DND-41 (cell line): ENCODE measurements around the gene VWA2.

Experiments
- ATAC-seq: fragments of 200-7000 bp; cut with Tn5 transposase; 3 replicates; pipeline ENCODE4 v1.9.1; 2021; ENCODE audit warnings: low read depth; ENCODE audit not compliant: insufficient read depth
- DNase-seq: peaks from one replicate; pipeline ENCODE4 v3.0.0-alpha.2; 2020
- H2AFZ ChIP-seq: 2 replicates; pipeline ENCODE4 v1.6.0; 2012; ENCODE audit warnings: low read depth, low read length
- H3K27ac ChIP-seq: 2 replicates; pipeline ENCODE4 v1.5.1; 2012; ENCODE audit warnings: low read length, inconsistent platforms
- H3K27me3 ChIP-seq: fragments of 200-600 bp; sonication (generic); 2 replicates; pipeline ENCODE4 v1.6.0; 2012; ENCODE audit warnings: low read length, mild to moderate bottlenecking, inconsistent platforms; ENCODE audit not compliant: insufficient read depth, poor library complexity
- H3K36me3 ChIP-seq: 2 replicates; pipeline ENCODE4 v1.5.1; 2012; ENCODE audit warnings: low read length, inconsistent platforms; ENCODE audit not compliant: insufficient read depth
- H3K4me1 ChIP-seq: 2 replicates; pipeline ENCODE4 v1.5.1; 2012; ENCODE audit warnings: mild to moderate bottlenecking, low read length; ENCODE audit not compliant: insufficient read depth
- H3K4me2 ChIP-seq: 2 replicates; pipeline ENCODE4 v1.6.0; 2012; ENCODE audit warnings: mild to moderate bottlenecking, moderate library complexity, low read length, inconsistent platforms; ENCODE audit not compliant: insufficient read depth
- H3K4me3 ChIP-seq, 2 experiments: fragments of 200-600 bp in 1 of 2; shearing (Covaris generic) in 1 of 2; 2 replicates each; pipeline ENCODE4 v1.5.1; 2012 to 2016; ENCODE audit warnings: inconsistent platforms in 2 of 2, low read length in 2 of 2, mild to moderate bottlenecking in 2 of 2, low read depth in 1 of 2, moderate library complexity in 1 of 2
- H3K79me2 ChIP-seq: 2 replicates; pipeline ENCODE4 v1.6.0; 2012; ENCODE audit warnings: low read length, inconsistent platforms; ENCODE audit not compliant: insufficient read depth
- H3K9ac ChIP-seq: 2 replicates; pipeline ENCODE4 v1.6.0; 2012; ENCODE audit warnings: low read depth, mild to moderate bottlenecking, inconsistent platforms, low read length, moderate library complexity
- H3K9me3 ChIP-seq: 2 replicates; pipeline ENCODE4 v1.5.1; 2012; ENCODE audit warnings: low read length, moderate library complexity, mild to moderate bottlenecking, inconsistent platforms; ENCODE audit not compliant: insufficient read depth, severe bottlenecking
- H4K20me1 ChIP-seq: 2 replicates; pipeline ENCODE4 v1.6.0; 2012; ENCODE audit warnings: low read length; ENCODE audit not compliant: insufficient read depth
- EZH2 ChIP-seq: IDR thresholded peaks from 3 replicates; pipeline ENCODE4 v1.6.1; 2012; ENCODE audit warnings: borderline replicate concordance, low read depth, mild to moderate bottlenecking, moderate library complexity, low read length, inconsistent platforms; ENCODE audit not compliant: severe bottlenecking
- TF ChIP-seq, protein P1 (sequence below): IDR thresholded peaks from 2 replicates; pipeline ENCODE4 v1.5.1; 2012; ENCODE audit warnings: borderline replicate concordance, low read length, moderate library complexity, mild to moderate bottlenecking; ENCODE audit not compliant: poor library complexity, severe bottlenecking; ENCODE audit errors: extremely low read depth

VWA2 gene

DNA sequence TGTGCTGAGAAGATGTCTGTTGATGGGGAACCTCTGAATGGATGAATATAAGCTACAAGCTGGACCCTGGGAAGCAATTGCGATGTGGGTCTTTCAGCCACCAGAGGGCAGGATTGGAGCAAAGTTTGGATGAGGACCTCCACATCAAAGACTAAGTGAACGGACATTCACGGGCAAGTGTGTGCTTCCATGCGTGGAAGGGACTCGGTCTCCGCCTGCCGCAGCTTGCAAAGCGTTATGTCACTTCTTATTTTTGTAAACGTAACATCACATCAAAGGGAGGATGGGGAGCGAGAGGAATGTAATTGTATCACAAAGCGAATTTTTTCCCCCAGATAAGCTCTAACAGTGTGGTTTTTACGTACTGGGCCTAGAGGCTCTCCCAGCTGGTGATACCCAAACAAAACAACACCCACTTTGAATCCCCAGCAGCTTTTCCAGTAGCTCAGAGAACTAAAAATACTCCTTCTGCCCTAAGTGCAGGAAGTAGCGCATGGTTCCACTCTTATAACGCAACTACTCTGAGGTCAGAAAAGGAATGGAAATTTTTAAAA, 65.0 kb downstream of the VWA2 start:
- DNase-seq = peak; percentile 59
- no peak for TF ChIP-seq EZH2
- TF ChIP-seq, protein P1, sequence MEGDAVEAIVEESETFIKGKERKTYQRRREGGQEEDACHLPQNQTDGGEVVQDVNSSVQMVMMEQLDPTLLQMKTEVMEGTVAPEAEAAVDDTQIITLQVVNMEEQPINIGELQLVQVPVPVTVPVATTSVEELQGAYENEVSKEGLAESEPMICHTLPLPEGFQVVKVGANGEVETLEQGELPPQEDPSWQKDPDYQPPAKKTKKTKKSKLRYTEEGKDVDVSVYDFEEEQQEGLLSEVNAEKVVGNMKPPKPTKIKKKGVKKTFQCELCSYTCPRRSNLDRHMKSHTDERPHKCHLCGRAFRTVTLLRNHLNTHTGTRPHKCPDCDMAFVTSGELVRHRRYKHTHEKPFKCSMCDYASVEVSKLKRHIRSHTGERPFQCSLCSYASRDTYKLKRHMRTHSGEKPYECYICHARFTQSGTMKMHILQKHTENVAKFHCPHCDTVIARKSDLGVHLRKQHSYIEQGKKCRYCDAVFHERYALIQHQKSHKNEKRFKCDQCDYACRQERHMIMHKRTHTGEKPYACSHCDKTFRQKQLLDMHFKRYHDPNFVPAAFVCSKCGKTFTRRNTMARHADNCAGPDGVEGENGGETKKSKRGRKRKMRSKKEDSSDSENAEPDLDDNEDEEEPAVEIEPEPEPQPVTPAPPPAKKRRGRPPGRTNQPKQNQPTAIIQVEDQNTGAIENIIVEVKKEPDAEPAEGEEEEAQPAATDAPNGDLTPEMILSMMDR = peak; percentile 83
- Histone ChIP-seq H2AFZ (no peak overlapping the region), H3K4me1 (no peaks in the 10 kb centered on the region), H3K4me2 (no peak overlapping the region), H3K27ac (no peak overlapping the region), H3K27me3 (peaks cover 8% of the 10 kb centered on the region), H3K4me3 (no peak overlapping the region), H3K9me3 (no peaks in the 10 kb centered on the region), H3K9ac (no peak overlapping the region), H3K36me3 (no peaks in the 10 kb centered on the region), H3K79me2 (no peaks in the 10 kb centered on the region), H4K20me1 (no peaks in the 10 kb centered on the region)
- peak; percentile 68 for ATAC-seq

DNA sequence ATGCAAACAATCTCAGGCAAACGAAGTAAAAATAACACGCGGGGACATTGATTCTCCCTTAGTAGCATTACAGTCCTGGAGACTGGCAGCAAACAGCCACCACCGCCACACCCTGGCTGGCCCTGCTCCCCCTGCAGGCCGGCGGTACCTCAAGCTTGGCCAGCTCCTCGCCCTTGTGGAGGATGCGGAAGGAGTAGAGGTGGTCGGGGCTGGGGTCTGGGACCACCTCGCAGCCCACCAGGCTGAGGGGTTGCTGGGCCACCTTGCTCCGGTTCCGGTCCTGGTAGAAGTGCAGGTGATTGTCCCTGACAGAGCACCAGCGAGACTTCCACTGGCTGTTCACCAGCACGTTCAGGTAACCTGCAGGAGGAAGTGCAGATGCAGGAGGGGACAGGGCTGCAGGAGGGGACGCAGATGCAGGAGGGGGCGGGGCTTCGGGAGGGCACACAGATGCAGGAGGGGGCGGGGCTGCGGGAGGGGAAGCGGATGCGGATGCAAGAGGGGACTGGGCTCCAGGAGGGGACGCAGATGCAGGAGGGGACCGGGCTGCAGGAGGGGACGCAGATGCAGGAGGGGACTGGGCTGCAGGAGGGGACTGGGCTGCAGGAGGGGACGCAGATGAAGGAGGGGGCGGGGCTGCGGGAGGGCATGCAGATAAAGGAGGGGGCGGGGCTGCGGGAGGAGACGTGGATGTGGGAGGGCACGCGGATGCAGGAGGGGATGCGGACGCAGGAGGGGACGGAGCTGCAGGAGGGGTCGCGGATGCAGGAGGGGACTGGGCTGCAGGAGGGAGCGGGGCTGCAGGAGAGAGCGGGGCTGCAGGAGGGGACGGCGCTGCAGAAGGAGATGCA, 65.7 kb downstream of the VWA2 start:
- no peak overlapping the region for H3K4me3 ChIP-seq
- peak; percentile 54 for DNase-seq
- TF ChIP-seq EZH2 = no peak
- TF ChIP-seq, protein P1 = peak; percentile 39
- H3K79me2 ChIP-seq = no peaks in the 10 kb centered on the region
- H3K27ac ChIP-seq = no peak overlapping the region
- H3K9me3 ChIP-seq = no peaks in the 10 kb centered on the region
- H3K36me3 ChIP-seq = no peaks in the 10 kb centered on the region
- no peaks in the 10 kb centered on the region for H4K20me1 ChIP-seq
- no peak overlapping the region for H3K9ac ChIP-seq
- peak overlapping the region; percentile 42 for H3K4me2 ChIP-seq
- H3K27me3 ChIP-seq = peaks cover 8% of the 10 kb centered on the region
- no peak overlapping the region for H2AFZ ChIP-seq
- ATAC-seq = peak; percentile 65
- no peaks in the 10 kb centered on the region for H3K4me1 ChIP-seq

DNA sequence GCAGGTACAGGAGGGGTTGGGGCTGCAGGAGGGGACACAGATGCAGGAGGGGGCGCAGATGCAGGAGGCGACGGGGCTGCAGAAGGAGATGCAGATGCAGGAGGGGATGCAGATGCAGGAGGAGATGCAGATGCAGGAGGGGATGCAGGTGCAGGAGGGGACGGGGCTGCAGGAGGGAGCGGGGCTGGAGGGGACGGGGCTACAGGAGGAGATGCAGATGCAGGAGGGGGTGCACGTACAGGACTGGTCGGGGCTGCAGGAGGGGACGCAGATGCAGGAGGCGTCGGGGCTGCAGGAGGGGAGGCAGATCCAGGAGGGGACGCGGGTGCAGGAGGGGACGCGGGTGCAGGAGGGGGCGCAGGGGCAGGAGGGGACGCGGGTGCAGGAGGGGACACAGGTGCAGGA, 66.5 kb downstream of the VWA2 start:
- Histone ChIP-seq H3K4me2 (no peak overlapping the region), H3K4me3 (no peak overlapping the region)

More for the DNA sequence above, 66.5 kb downstream of the VWA2 start:
- no peaks in the 10 kb centered on the region for H3K36me3 ChIP-seq
- H3K27ac ChIP-seq = no peak overlapping the region
- DNase-seq = no peak
- no peak overlapping the region for H3K9ac ChIP-seq
- no peaks in the 10 kb centered on the region for H3K4me1 ChIP-seq
- no peaks in the 10 kb centered on the region for H4K20me1 ChIP-seq
- no peak overlapping the region for H2AFZ ChIP-seq
- no peak for ATAC-seq
- no peaks in the 10 kb centered on the region for H3K79me2 ChIP-seq
- H3K9me3 ChIP-seq = no peaks in the 10 kb centered on the region
- no peak for TF ChIP-seq EZH2
- TF ChIP-seq, protein P1 = no peak
- H3K27me3 ChIP-seq = peaks cover 8% of the 10 kb centered on the region
